HuH-7.5 (cell line): ENCODE measurements around the gene ZNF783.
"Not testable (repeated sequence)": the region's sequence is repeated elsewhere in the genome, so short reads cannot be mapped to it uniquely, and the experiment has no call there.

ENCODE experiments used
- DNase-seq: peaks from one replicate; pipeline ENCODE4 v3.0.0; 2011; ENCODE audit warnings: low spot score

Gene ZNF783

GRCh38 chr7:149240637-149241036 is 21.4 kb upstream of the ZNF783 start:
- DNase-seq = no peak

- no peak for DNase-seq
Measured at GRCh38 chr7:149241696-149242095, 20.3 kb upstream of the ZNF783 start.

- DNase-seq = no peak
Measured at GRCh38 chr7:149245244-149245643, 16.8 kb upstream of the ZNF783 start.

GRCh38 chr7:149245744-149246143 is 16.3 kb upstream of the ZNF783 start:
- no peak for DNase-seq

- DNase-seq = no peak
Measured at GRCh38 chr7:149248777-149249176, 13.2 kb upstream of the ZNF783 start.

- not testable (repeated sequence) for DNase-seq
Measured at GRCh38 chr7:149250151-149250550, 11.8 kb upstream of the ZNF783 start.

GRCh38 chr7:149251518-149251917 is 10.5 kb upstream of the ZNF783 start:
- not testable (repeated sequence) for DNase-seq

- DNase-seq = no peak
Measured at GRCh38 chr7:149252378-149252777, 9.6 kb upstream of the ZNF783 start.

- no peak for DNase-seq
Measured at GRCh38 chr7:149253665-149254064, 8.3 kb upstream of the ZNF783 start.

- DNase-seq = no peak
Measured at GRCh38 chr7:149254181-149254858, 7.7 kb upstream of the ZNF783 start.

GRCh38 chr7:149255174-149255573 is 6.8 kb upstream of the ZNF783 start:
- no peak for DNase-seq

GRCh38 chr7:149256568-149256967 is 5.4 kb upstream of the ZNF783 start:
- no peak for DNase-seq

GRCh38 chr7:149257146-149257545 is 4.8 kb upstream of the ZNF783 start:
- no peak for DNase-seq

GRCh38 chr7:149261316-149261828 is 624 bp upstream of the ZNF783 start:
- DNase-seq = no peak

- no peak for DNase-seq
Measured at GRCh38 chr7:149266451-149266850, 4.5 kb downstream of the ZNF783 start.

- no peak for DNase-seq
Measured at GRCh38 chr7:149267733-149268132, 5.7 kb downstream of the ZNF783 start.

- DNase-seq = not testable (repeated sequence)
Measured at GRCh38 chr7:149274424-149274823, 12.4 kb downstream of the ZNF783 start.

- no peak for DNase-seq
Measured at GRCh38 chr7:149277871-149278270, 15.9 kb downstream of the ZNF783 start.

GRCh38 chr7:149278396-149278795 is 16.4 kb downstream of the ZNF783 start:
- DNase-seq = no peak

- no peak for DNase-seq
Measured at GRCh38 chr7:149279111-149279743, 17.2 kb downstream of the ZNF783 start.

- DNase-seq = no peak
Measured at GRCh38 chr7:149280151-149280550, 18.2 kb downstream of the ZNF783 start.

- DNase-seq = no peak
Measured at GRCh38 chr7:149280661-149281507, 18.9 kb downstream of the ZNF783 start.
